Ishikawa (cell line): ENCODE results near the gene MCM8.

Experiments
- CEBPB ChIP-seq: IDR thresholded peaks from 2 replicates; pipeline ENCODE4 v1.6.1; 2012
- CREB1 ChIP-seq: IDR thresholded peaks from 2 replicates; pipeline ENCODE4 v1.6.1; 2012; ENCODE audit warnings: low read depth
- EGR1 ChIP-seq: IDR thresholded peaks from 2 replicates; pipeline ENCODE4 v1.6.1; 2012
- EP300 ChIP-seq: IDR thresholded peaks from 2 replicates; pipeline ENCODE4 v1.6.1; 2012; ENCODE audit warnings: borderline replicate concordance
- FOXM1 ChIP-seq: IDR thresholded peaks from 2 replicates; pipeline ENCODE4 v1.6.1; 2012; ENCODE audit warnings: low read depth, borderline replicate concordance
- MAX ChIP-seq: IDR thresholded peaks from 2 replicates; pipeline ENCODE4 v1.6.1; 2012
- NFIC ChIP-seq: IDR thresholded peaks from 2 replicates; pipeline ENCODE4 v1.6.1; 2012
- RAD21 ChIP-seq: IDR thresholded peaks from 2 replicates; pipeline ENCODE4 v1.6.1; 2012; ENCODE audit warnings: low read depth
- REST ChIP-seq: IDR thresholded peaks from 2 replicates; pipeline ENCODE4 v1.6.1; 2012; ENCODE audit warnings: low read depth, mild to moderate bottlenecking
- TAF1 ChIP-seq: IDR thresholded peaks from 2 replicates; pipeline ENCODE4 v1.6.1; 2012; ENCODE audit warnings: low read depth, mild to moderate bottlenecking
- TCF12 ChIP-seq: IDR thresholded peaks from 2 replicates; pipeline ENCODE4 v1.6.1; 2012; ENCODE audit warnings: low read depth
- TEAD4 ChIP-seq: IDR thresholded peaks from 2 replicates; pipeline ENCODE4 v1.6.1; 2012
- USF1 ChIP-seq: IDR thresholded peaks from 2 replicates; pipeline ENCODE4 v1.6.1; 2012
- YY1 ChIP-seq: IDR thresholded peaks from 2 replicates; pipeline ENCODE4 v1.6.1; 2012; ENCODE audit warnings: low read depth
- ZBTB7A ChIP-seq: IDR thresholded peaks from 2 replicates; pipeline ENCODE4 v1.6.1; 2012; ENCODE audit warnings: low read depth

The MCM8 gene

GRCh38 chr20:6008254-6008653 lies 57.8 kb downstream of the MCM8 start:
- TF ChIP-seq CEBPB (no peak), EP300 (no peak), TCF12 (no peak), FOXM1 (no peak), RAD21 (no peak), MAX (no peak), YY1 (no peak), USF1 (no peak), EGR1 (no peak), CREB1 (no peak), REST (no peak), TEAD4 (no peak), ZBTB7A (no peak), TAF1 (no peak), NFIC (no peak)

GRCh38 chr20:6012179-6012578 lies 61.7 kb downstream of the MCM8 start:
- TF ChIP-seq NFIC (no peak), USF1 (no peak), MAX (no peak), EP300 (no peak), EGR1 (no peak), TCF12 (no peak), FOXM1 (no peak), REST (no peak), TEAD4 (no peak), TAF1 (no peak), ZBTB7A (no peak), YY1 (no peak)

GRCh38 chr20:6014017-6014416 lies 63.6 kb downstream of the MCM8 start:
- TF ChIP-seq YY1 (no peak), NFIC (no peak), MAX (no peak), CREB1 (no peak), TEAD4 (no peak), RAD21 (no peak), EGR1 (no peak), EP300 (no peak)

- TF ChIP-seq CREB1 (no peak), REST (no peak), ZBTB7A (no peak), NFIC (no peak), EP300 (no peak), YY1 (no peak), EGR1 (no peak), TAF1 (no peak), TCF12 (no peak), FOXM1 (no peak), RAD21 (no peak), TEAD4 (no peak), CEBPB (no peak), USF1 (no peak), MAX (no peak)
Measured at GRCh38 chr20:6014957-6015356, 64.5 kb downstream of the MCM8 start.
